Nucleus accumbens (tissue), 56 donors: ENCODE measurements around the gene WDR82.

ENCODE experiments used
- DNase-seq, 56 donors: peaks; one replicate each; lab custom pipeline; 2025; lab: John Stamatoyannopoulos, UW

The WDR82 gene

DNA sequence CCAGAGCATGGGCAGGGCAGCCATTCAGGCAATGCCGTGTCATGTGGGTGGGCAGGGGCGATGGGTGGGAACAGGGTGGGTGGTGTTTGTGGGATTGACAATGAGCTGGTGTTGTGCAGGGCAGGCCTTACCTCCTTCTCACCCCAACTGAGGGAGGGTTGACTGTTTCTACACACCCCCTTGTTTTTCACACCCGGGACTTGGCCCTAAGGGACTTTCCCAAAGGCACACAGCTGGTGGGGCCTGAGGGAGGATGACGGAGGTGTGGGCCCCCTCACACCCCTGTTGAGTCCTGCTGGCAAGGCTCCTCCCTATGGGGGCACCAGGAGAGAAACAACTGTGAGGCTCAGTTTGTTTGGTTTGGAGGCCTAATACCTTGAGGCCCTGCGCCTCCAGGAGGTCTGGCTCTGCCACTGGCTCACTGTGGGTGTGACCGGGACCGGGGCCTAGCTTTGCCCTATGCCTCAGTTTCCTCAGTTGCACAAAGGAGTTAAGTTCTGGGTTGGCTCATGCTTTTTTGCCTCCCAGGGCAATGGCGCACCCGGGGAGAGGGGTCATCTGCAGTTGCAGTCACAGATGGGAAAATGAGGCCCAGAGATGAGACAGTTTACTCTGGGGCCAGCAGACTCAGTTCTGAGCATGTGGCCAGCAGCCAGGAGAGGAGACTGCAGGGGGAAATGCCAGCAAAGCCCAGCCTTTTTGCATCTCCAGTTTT is 32.6 kb upstream of the WDR82 start:
- no peak for DNase-seq

DNA sequence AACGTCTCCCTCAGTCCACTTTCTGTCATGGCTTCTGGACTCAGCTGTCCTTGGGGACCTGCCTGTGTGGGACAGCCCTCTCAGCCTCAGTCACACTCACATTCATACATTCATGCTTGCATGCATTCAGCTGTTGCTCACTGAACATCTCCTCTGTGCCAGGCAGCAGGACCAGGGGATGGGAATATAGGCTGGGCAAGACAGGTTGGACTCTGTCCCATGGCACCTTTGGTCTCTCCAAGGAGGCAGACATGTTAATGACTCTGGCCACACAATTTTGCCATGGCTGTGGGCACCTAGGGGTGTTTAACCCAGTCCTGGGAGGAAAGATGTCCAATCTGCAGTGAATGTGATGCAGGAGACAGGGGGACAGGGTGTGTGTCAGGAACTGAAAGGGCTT is 29.9 kb upstream of the WDR82 start:
- no peak for DNase-seq

DNA sequence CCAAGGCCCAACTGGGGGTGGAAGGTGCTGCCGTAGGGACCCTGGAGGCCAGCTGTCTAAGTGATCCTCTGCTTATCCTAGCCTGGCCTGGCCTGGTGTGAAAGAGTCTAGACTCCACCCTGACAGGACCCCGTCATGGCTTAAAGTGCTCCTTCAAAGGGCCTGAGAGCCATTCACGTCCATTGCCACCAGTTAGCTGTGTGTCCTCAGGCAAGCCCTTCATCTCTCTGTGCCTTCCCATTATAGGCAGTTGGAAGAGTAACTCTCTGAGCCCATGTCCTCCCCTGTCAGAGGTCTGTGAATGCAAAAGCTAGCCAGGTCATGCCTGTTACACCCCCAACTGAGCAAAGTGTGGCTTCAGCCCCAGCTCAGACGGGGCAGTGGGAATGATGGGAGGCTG is 28.5 kb upstream of the WDR82 start:
- DNase-seq, result no peak

DNA sequence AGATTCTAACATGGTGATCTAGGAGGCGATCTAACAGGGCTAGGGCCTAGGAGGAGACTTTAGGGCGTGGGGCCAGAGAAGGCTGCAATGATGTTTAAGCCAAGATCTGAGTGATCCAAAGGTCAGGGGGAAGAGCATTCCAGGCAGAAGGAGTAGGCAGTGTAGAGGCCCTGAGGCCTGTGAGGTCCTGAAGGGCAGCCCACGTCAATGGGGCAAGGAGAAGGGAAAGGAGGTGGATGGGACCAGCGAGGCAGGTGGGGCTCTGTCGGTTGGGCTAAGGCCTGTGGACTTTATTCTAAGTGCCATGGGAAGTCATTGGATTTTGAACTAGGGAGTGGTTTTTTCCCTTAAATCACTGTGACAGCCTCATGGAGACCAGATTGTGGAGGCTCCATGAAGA is 27.5 kb upstream of the WDR82 start:
- no peak for DNase-seq

DNA sequence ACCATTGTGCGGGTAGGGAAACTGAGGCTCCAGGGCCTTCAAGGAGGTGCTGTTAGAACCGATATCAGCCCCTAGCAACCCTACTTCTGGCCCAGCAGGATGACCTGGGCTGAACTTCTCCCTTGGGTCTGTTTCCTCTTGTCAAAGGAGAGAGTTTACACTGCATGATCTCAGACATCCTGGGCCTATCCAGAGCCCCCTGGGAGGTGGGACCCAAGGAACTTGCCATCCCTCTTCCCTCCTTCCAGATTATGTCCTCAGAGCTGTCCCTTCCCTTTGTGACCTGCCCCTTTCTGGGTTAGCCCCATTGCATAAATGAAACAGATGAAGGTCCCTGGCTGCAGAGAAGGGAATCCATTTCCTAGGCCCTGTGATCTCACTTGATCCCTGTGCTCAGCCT is 25.4 kb upstream of the WDR82 start:
- no peak for DNase-seq

DNA sequence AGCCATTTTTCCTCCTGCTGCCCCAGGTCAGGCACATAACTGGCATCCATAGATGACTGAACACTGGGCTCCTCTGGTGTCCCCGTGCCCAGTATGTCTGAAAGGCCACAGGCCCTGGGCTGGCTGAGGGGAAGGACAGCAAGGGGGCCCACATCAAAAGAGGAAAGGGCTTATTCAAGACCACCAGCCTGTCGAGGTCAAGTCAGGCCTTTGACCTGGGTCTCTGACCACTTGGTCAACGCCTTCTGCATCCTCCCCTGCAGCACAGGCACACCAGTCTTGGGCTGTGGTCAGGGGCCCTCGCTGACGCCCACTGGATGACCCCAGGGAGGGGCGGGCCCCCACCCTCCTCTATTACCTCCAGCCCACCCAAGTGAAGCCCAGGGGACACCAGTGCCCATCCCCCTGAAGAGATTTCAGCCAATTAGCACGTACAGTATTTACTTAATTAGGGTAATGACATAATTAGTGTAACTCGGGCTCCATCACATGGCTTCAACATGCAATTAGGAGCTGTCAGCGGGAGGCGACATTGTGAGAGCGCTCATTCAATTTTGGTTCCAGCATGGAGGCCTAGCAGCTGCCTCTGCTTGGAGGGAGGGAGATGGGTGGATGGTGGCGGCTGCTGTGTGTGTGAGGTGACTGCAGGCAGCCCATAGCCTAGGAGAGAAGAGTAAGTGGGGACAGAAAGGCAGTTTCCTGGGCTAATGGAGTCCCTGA is 24.1 kb upstream of the WDR82 start:
- no peak for DNase-seq

DNA sequence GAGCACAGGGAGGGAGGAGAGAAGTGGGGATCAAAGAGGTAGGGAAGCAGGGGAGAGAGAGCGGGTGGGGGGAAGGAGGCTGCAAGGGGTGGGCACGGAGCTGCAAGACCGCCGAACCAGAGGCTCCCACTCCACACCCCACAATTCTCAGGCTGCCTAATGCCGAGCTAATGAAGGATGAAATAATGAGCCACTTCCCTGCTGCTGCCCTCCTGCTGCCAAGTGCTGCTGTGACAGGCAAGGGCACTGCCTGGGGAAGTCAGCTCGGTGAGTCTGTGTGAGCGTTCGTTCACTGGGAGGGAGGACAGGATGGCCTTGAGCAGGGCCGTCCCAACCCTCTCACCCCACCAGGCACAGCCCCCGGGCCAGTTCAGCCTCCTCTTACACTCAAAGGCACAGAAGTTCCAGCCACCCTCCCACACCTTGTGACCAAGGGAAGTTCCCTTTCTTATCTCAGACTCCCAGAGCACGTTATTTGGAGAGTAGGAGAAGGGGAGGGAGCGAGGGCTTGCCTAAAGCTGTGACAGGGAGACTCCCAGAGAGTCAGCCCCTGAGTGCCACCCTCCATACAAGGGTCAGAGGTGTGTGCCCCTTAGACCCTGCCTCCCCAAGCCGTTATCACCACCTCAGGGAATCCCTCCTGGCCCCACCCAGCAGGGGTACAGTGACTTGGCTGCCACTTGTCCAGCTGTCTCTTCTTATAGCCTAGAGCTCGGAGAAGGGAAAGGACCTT is 21.6 kb upstream of the WDR82 start:
- peak in 1 of 56 donors; percentile 18 for DNase-seq

DNA sequence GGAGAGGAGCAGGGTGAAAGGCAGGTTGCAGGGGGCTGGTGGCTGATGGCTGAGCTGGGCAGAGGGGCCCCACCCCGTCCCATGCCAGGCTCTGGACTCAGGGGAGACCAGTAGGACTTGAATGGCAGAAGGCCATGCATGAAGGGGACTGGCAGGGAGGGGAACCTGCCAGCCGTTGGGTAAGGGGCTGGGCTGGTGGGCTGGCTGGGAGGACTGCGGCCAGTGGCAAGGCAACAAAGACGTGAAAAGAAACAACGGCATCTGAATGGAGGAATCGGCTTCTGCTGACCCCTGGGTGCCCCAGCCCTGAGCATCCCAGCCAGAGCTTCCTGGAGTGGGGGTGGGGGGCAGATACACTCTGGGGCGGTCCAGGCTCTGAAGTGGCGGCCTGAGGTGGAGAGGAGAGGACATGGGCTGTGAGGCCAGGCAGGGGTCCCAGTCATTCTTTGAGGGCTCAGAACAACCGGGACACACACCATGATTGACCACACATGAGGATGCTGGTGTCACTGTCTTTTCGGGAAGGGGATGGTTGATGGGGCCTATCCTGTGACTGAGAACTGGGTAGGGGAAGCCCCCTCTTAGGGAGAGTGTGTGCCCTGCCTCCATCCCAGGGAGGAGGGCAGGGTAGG is 20.9 kb upstream of the WDR82 start:
- DNase-seq, result no peak

DNA sequence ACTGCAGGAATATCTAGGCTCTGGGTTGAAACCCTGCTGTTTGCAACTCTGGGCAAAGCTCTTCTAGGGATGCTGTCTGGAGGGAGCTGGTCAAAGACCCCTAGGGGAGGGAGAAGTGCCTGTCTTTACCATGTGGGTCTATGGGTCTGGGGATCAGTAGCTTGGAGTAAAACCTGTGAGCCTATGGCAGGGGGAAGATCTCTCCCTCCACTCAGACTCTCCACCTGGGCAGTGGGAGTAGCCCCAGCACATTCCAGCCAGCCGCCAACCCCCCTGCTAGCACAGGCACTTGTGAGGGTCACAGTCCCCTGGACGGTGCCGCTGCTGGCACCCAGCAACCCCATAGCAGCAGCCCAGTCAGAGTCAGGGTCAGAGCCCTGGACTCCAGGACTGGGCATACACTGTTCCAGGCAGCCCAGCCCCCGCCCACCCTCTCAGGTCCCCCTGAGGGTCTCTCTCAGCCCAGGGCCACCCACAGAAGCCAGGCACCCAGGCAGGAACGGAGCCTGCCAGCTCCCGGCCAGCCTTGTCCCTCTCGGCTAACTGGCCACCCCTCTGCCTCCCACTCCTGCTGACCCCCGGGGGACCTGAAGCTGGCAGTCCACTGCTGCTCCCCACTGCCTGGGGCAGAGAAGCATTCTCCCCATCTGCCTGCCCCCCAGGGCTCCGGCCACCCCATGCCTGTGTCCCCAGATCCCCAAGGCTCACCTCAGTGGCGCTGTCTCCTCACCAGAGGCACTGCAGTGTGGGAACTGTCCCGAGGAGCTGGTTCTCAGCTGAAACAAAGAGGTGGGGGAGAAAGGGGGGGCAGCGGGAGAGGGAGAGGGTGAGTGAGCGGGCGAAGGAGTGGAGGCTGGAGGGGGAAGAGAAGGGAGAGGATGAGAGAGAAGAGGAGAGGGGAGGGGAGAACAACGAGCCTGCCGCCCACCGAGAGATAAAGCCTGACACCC is 20.0 kb upstream of the WDR82 start:
- DNase-seq, result peak in 1 of 56 donors; percentile 11

DNA sequence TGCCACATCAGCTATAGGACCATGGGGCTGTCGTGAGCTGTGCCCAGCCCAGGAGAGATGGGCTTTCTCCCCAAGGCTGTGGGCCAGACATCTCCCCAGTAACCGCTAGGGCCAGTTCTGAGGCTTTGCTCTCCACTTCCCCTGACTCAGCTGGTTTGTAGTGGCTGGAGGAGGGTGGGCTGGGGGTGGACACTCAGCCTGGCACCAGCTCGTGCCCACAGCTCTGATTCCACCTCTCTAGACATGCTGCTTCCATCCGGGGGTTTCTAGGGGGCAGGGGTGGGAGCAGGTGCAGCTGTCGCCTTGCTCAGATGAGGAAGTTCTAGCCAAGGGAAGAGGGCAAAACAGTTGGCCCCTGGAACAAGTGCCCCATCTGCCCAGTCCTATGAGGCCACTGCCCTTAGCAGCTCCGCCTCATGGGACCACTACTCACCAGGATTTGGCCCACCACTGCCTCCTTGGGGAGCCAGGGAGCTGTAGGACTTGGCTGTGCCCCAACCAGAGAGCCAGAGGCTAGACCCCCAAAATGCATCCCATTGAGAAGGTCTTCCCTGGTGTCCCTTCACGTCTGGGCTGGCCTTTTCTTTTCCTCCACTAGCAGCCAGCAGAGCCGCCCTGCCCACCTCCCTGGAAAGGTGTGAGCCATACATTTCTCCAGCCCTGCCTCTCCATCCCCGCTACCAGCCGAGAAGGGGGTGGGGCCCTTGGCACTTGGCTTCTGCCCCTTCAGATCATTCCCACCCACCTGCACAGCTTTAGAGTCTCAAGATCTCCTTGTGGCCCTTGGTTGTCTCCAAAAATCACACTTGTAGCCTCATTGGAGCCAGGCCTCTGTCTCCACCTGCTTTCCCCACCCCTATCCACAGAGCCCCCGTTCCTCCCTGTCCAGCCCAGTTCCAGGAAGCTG is 19.0 kb upstream of the WDR82 start:
- no peak for DNase-seq

DNA sequence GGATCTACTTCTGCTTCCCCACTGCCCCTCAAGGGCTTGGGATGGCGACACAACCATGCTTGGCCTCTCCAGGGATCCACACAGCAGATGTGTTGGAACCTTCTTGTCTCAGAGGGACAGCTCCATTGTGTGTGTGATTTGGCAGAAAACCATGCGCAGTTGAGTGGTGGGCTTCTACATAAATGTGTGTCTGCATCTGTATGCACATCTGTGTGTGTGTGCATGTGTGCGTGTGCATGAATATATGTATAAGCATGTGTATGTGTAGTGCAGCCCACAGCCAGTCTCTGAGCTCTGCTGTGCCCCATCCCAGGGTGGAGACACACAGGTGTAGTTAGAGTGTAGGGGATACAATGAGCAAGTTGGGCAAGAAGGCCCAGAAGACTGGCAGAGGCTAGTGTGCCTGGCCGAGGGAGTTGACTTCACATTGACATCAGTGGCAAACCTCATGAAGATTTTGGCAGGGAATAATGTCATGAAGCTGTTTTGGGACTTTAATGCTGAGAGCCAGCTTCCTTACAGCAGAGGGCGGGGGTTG is 17.3 kb upstream of the WDR82 start:
- no peak for DNase-seq

DNA sequence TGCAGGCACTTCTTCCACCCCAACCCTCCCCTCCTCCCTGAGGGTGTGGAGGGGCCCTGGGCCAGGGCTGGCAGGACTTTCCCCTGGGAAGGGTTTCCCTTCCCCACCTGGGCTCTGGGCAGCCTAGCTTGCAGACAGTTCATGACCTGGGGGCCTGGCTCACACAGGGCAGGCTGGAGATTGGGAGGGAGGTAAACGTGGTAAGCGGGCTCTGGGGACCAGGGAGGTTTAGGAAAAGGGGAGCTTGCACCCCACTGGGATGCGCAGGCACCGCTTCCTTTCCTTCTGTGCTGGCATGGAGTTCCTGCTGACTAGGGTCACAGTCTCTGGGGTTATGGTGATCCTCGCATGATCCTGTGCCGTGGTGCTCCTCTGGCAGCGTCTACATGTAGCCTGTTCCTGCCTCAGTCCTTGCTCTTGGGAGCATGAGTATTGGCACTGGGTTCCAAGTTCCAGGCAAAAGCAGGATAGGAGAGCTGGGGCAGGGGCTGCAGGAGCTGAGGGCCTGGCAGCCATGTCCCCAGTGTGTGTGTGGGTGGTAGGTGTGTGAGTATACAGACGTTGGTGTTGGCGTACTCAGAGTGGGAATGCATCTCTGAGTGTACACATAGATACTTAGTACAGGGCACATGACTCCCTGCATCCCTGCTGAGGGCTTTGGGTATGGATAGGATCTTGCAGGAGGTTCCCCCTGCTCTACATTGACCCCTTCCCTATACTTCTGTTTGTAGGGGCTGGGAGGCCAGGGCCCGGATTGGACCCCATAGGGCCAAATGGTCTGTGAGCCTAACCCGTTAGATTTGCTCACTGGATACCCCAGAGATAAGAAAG is 16.1 kb upstream of the WDR82 start:
- DNase-seq, result no peak

DNA sequence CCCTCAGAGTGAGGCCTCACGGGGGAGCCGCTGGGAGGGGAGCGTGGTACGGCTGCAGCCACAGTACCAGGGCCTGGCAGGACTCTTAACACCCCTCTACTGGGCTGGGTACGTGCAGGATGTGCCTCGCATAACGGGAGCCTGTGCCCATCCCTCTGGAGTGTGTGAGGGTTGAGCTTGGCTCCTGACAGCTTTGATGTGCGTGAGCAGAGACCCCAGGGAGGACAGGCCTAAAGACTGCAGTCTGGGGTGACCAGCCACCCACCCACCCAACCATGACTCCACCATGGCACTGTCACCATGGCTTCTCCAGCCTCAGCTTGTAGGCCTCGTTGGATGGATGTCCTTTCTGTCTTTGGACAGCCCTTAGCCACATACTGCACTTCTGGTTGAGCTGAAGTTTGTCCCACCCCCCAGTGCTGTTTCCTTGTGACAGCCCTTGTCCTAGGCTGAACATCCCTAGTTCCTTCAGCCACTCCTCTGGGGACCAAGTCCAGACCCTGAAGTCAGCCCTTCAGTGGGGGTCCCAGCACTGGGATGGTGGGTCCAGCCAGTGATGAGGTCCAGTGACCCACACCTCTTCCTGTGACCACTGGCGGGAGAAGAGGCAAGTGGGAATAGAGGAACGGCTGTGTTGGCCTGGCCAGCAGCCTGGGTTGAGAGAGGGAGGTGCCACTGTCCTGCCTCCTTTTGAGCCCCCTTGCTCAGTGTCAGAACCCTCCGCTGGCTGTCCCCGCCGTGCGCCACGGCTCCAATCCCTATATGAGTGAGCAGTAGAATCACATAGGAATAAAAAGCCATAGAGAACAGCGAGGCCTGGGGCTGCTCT is 15.3 kb upstream of the WDR82 start:
- no peak for DNase-seq

DNA sequence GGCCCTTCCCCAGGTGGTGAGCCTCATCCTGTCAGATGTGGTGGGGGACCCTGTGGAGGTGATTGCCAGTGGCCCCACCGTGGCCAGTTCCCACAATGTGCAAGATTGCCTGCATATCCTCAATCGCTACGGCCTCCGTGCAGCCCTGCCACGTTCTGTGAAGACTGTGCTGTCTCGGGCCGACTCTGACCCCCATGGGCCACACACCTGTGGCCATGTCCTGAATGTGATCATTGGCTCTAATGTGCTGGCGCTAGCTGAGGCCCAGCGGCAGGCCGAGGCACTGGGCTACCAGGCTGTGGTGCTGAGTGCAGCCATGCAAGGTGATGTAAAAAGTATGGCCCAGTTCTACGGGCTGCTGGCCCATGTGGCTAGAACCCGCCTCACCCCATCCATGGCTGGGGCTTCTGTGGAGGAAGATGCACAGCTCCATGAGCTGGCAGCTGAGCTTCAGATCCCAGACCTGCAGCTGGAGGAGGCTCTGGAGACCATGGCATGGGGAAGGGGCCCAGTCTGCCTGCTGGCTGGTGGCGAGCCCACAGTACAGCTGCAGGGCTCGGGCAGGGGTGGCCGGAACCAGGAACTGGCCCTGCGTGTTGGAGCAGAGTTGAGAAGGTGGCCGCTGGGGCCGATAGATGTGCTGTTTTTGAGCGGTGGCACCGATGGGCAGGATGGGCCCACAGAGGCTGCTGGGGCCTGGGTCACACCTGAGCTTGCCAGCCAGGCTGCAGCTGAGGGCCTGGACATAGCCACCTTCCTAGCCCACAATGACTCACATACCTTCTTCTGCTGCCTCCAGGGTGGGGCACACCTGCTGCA is 14.0 kb upstream of the WDR82 start:
- no peak for DNase-seq

DNA sequence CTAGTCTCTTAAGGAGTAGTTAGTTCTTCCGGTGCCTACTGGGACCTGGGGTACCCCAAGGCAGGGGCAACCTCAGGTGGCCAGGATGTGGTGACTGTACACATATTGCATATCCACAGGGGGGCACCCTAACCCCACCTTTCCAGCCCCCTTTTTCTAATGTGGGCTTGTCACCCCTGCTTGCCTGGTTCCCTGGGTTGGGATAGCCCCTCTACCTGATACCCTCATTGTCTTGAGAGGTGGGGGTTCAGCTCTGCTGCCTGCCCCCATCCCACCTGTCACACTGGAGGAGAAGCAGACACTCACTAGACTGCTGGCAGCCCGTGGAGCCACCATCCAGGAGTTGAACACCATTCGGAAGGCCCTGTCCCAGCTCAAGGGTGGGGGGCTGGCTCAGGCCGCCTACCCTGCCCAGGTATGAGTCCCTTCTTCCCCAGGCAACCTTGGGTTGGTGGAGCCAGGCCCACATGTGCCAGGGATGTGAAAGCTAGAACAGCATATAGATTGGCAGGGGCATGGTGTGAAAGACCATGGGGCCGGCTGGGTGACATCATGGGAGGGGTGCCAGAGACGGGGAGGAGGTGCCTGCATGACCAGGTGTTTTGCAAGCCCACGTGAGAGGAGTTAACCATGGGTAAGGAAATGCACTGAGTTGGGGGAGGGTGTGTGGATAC is 13.2 kb upstream of the WDR82 start:
- peak in 7 of 56 donors; percentile 6 to 40 (median 15) for DNase-seq
